ENCODE measurements around the gene MARCHF9. TPM values are rescaled to one million over a fixed set of nuclear protein-coding genes. Genes with fewer than 3 reads are reported as not detected.
A peak's percentile ranks its signal among the peaks of the same experiment; 100 is the strongest.

Gene MARCHF9
- total RNA-seq, 1 experiment from 2014 or later = 6.2 TPM

DNA sequence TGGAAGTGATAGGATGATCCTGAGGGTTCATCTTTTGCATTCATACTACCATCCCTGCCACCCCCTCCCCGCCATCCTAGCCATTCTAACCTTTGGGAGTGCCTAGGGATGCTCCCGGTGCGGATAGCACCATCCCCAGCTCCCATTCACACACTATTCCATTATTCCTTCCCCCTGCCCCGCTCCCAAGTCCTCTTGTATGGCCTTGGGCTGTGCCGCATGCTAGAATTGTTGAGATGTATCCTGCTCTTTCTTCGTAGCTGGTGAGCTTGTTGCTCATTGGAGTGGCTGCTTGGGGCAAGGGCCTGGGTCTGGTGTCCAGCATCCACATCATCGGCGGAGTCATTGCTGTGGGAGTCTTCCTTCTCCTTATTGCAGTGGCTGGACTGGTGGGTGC is 9.4 kb upstream of the MARCHF9 start:
- Mint-ChIP-seq H3K27ac (peak overlapping the region; percentile 98), H3K9me3 (no peaks in the 10 kb centered on the region; the same call in 1 of the 2 replicates), H3K4me3 (peak overlapping the region; percentile 93), H3K4me1 (peaks cover 15% of the 10 kb centered on the region), H3K36me3 (peaks cover 41% of the 10 kb centered on the region), H3K27me3 (ENCODE audit: low read depth) (peaks cover 40% of the 10 kb centered on the region)
- CTCF ChIA-PET = interaction anchor here (0.7 to 4.7 kb wide), 10 partner anchors 9 to 521 kb away, joined by 3 to 34 read pairs (median 4); partner anchors contain the start of gene GLI1
- ATAC-seq (peak; percentile 9), DNase-seq (ENCODE audit: low spot score) (no peak)
- TF ChIP-seq NR2C2 (CRISPR knock-in tag; IDR thresholded peaks at IDR 0.05) (no peak), IRF2 (CRISPR knock-in tag; IDR thresholded peaks at IDR 0.05; ENCODE audit: borderline replicate concordance, low read depth) (no peak), TEAD1 (CRISPR knock-in tag; IDR thresholded peaks at IDR 0.05) (0 out of 2 replicates have a peak, but pooled peaks have one; percentile 1), PRRX2 (CRISPR knock-in tag; IDR thresholded peaks at IDR 0.05) (no peak; the same call in 1 of the 2 replicates), NR3C1 (CRISPR knock-in tag; conservative IDR thresholded peaks at IDR 0.05; ENCODE audit: low read depth) (no peak), ZNF121 (CRISPR knock-in tag; IDR thresholded peaks at IDR 0.05) (no peak)
- TF ChIP-seq, protein P1, sequence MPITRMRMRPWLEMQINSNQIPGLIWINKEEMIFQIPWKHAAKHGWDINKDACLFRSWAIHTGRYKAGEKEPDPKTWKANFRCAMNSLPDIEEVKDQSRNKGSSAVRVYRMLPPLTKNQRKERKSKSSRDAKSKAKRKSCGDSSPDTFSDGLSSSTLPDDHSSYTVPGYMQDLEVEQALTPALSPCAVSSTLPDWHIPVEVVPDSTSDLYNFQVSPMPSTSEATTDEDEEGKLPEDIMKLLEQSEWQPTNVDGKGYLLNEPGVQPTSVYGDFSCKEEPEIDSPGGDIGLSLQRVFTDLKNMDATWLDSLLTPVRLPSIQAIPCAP (CRISPR knock-in tag; IDR thresholded peaks at IDR 0.05) = no peak
- POLR2A ChIA-PET = interaction anchor here (0.6 to 1.8 kb wide), 6 partner anchors 9 to 293 kb away, joined by 3 to 12 read pairs (median 4); partner anchors contain the start of genes ATP23 and EEF1AKMT3

DNA sequence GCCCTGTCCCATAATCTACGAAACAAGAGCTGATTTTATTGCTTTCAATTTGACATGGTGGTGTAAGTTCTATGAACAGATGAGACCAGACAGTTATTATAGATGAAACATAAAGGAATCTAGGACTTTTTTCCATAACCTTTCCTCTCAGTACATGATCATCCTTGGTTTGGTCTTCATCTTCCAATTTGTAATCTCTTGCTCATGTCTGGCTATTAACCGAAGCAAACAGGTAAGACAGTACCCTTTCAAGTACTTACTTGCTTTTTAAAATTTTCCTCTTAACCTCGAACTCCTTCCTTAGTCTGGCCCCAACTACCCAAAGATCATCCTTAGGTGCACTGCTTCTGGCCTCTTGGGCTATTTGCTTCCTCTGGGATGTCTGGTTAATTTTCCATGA is 8.9 kb upstream of the MARCHF9 start:
- Mint-ChIP-seq H3K4me3 (peak overlapping the region; percentile 93), H3K27ac (no peak overlapping the region), H3K9me3 (no peaks in the 10 kb centered on the region; the same call in 1 of the 2 replicates), H3K36me3 (peaks cover 46% of the 10 kb centered on the region), H3K4me1 (peaks cover 21% of the 10 kb centered on the region), H3K27me3 (ENCODE audit: low read depth) (peaks cover 35% of the 10 kb centered on the region)
- DNase-seq (ENCODE audit: low spot score) (no peak), ATAC-seq (no peak)
- ChIA-PET POLR2A (no interaction called here), CTCF (interaction anchor here (1.1 to 2.5 kb wide), 2 partner anchors 11 kb away, joined by 4 to 34 read pairs; no protein-coding TSS in a partner anchor)
- TF ChIP-seq, protein P2, sequence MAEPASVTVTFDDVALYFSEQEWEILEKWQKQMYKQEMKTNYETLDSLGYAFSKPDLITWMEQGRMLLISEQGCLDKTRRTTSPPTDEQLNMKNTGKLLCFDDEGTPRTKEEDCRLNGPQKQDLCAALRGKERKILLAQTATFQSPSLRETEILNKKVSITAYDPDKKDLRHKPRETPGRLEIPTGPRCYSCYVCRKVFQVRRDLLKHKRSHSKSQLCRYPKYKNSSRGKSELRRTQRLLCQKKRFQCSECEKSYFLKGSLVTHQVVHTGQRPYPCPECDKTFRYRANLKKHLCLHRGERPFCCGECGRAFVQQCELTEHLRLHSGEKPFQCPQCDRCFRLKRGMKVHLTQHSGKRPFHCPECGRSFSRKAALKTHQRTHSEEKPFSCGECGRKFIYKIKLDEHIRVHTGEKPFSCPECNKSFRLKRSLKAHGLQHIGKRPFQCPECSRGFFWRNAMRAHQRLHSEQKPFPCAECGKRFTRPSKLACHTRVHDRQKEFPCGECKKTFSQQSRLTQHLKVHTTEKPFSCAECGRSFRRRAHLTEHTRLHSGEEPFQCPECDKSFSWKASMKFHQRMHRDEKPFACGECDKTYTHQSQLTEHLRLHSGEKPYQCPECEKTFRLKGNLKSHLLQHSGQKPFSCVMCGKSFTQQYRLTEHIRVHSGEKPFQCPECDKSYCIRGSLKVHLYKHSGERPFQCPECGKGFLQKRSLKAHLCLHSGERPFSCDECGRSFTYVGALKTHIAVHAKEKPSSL (CRISPR knock-in tag; conservative IDR thresholded peaks at IDR 0.05) = no peak
- no peak for TF ChIP-seq FOXJ3 (CRISPR knock-in tag; IDR thresholded peaks at IDR 0.05; ENCODE audit: borderline replicate concordance)
- no peak for TF ChIP-seq CREB1 (CRISPR knock-in tag; IDR thresholded peaks at IDR 0.05)

DNA sequence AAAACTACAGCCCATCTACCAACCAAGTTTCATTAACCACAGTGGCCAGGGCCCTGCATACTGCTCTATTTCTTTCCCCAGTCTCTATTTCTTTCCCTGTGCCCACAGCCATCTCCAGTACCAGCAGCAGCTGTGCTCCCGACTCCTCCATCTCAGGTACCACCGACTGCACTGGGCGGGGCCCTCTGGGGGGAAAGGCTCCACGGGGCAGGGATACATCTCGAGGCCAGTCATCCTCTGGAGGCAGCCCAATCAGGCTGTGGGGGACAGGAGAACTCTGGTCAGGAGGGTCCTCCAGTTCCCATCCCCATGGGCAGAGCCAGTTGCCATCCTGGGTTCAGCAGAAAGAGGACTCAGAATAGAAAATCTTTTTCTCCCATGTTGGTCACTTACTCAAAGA is 5.8 kb upstream of the MARCHF9 start:
- Mint-ChIP-seq H3K27ac (no peak overlapping the region), H3K4me1 (peaks cover 40% of the 10 kb centered on the region), H3K36me3 (peaks cover 52% of the 10 kb centered on the region), H3K27me3 (ENCODE audit: low read depth) (peaks cover 20% of the 10 kb centered on the region), H3K9me3 (no peaks in the 10 kb centered on the region; the same call in 1 of the 2 replicates), H3K4me3 (no peak overlapping the region)
- ChIA-PET POLR2A (no interaction called here), CTCF (interaction anchor here (1.1 kb wide), 1 partner anchor 23 kb away, joined by 3 read pairs; no protein-coding TSS in a partner anchor)
- ATAC-seq = no peak
- TF ChIP-seq, protein P3, sequence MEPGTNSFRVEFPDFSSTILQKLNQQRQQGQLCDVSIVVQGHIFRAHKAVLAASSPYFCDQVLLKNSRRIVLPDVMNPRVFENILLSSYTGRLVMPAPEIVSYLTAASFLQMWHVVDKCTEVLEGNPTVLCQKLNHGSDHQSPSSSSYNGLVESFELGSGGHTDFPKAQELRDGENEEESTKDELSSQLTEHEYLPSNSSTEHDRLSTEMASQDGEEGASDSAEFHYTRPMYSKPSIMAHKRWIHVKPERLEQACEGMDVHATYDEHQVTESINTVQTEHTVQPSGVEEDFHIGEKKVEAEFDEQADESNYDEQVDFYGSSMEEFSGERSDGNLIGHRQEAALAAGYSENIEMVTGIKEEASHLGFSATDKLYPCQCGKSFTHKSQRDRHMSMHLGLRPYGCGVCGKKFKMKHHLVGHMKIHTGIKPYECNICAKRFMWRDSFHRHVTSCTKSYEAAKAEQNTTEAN (CRISPR knock-in tag; IDR thresholded peaks at IDR 0.05) = no peak
- TF ChIP-seq ESRRA (CRISPR knock-in tag; IDR thresholded peaks at IDR 0.05; ENCODE audit: borderline replicate concordance) (no peak), ZNF138 (CRISPR knock-in tag; conservative IDR thresholded peaks at IDR 0.05) (no peak), TEAD1 (CRISPR knock-in tag; IDR thresholded peaks at IDR 0.05) (no peak), NR2C2 (CRISPR knock-in tag; IDR thresholded peaks at IDR 0.05) (no peak), ZNF671 (CRISPR knock-in tag; IDR thresholded peaks at IDR 0.05) (no peak), ZNF416 (CRISPR knock-in tag; IDR thresholded peaks at IDR 0.05) (no peak), SOX15 (CRISPR knock-in tag; IDR thresholded peaks at IDR 0.05) (no peak), JUN (CRISPR knock-in tag; IDR thresholded peaks at IDR 0.05) (no peak), NFE2L1 (CRISPR knock-in tag; IDR thresholded peaks at IDR 0.05) (no peak), ELF4 (CRISPR knock-in tag; IDR thresholded peaks at IDR 0.05; ENCODE audit: low read depth) (no peak), MYBL2 (CRISPR knock-in tag; IDR thresholded peaks at IDR 0.05) (no peak), ZNF396 (CRISPR knock-in tag; IDR thresholded peaks at IDR 0.05; ENCODE audit: borderline replicate concordance) (no peak), RORB (CRISPR knock-in tag; IDR thresholded peaks at IDR 0.05) (no peak), CREM (CRISPR knock-in tag; IDR thresholded peaks at IDR 0.05) (no peak)
- TF ChIP-seq, protein P4, sequence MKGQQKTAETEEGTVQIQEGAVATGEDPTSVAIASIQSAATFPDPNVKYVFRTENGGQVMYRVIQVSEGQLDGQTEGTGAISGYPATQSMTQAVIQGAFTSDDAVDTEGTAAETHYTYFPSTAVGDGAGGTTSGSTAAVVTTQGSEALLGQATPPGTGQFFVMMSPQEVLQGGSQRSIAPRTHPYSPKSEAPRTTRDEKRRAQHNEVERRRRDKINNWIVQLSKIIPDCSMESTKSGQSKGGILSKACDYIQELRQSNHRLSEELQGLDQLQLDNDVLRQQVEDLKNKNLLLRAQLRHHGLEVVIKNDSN (CRISPR knock-in tag; IDR thresholded peaks at IDR 0.05) = no peak
- TF ChIP-seq, protein P5, sequence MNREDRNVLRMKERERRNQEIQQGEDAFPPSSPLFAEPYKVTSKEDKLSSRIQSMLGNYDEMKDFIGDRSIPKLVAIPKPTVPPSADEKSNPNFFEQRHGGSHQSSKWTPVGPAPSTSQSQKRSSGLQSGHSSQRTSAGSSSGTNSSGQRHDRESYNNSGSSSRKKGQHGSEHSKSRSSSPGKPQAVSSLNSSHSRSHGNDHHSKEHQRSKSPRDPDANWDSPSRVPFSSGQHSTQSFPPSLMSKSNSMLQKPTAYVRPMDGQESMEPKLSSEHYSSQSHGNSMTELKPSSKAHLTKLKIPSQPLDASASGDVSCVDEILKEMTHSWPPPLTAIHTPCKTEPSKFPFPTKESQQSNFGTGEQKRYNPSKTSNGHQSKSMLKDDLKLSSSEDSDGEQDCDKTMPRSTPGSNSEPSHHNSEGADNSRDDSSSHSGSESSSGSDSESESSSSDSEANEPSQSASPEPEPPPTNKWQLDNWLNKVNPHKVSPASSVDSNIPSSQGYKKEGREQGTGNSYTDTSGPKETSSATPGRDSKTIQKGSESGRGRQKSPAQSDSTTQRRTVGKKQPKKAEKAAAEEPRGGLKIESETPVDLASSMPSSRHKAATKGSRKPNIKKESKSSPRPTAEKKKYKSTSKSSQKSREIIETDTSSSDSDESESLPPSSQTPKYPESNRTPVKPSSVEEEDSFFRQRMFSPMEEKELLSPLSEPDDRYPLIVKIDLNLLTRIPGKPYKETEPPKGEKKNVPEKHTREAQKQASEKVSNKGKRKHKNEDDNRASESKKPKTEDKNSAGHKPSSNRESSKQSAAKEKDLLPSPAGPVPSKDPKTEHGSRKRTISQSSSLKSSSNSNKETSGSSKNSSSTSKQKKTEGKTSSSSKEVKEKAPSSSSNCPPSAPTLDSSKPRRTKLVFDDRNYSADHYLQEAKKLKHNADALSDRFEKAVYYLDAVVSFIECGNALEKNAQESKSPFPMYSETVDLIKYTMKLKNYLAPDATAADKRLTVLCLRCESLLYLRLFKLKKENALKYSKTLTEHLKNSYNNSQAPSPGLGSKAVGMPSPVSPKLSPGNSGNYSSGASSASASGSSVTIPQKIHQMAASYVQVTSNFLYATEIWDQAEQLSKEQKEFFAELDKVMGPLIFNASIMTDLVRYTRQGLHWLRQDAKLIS (CRISPR knock-in tag; IDR thresholded peaks at IDR 0.05; ENCODE audit: borderline replicate concordance) = no peak
- no peak for DNase-seq (ENCODE audit: low spot score)
